ENCODE measurements around the gene PADI4. TPM values are rescaled to one million over a fixed set of nuclear protein-coding genes. Genes with fewer than 3 reads are reported as not detected.

The PADI4 gene
- total and polyA plus RNA-seq, 2 experiments from 2014 or later = 0.45 to 0.52 TPM

DNA sequence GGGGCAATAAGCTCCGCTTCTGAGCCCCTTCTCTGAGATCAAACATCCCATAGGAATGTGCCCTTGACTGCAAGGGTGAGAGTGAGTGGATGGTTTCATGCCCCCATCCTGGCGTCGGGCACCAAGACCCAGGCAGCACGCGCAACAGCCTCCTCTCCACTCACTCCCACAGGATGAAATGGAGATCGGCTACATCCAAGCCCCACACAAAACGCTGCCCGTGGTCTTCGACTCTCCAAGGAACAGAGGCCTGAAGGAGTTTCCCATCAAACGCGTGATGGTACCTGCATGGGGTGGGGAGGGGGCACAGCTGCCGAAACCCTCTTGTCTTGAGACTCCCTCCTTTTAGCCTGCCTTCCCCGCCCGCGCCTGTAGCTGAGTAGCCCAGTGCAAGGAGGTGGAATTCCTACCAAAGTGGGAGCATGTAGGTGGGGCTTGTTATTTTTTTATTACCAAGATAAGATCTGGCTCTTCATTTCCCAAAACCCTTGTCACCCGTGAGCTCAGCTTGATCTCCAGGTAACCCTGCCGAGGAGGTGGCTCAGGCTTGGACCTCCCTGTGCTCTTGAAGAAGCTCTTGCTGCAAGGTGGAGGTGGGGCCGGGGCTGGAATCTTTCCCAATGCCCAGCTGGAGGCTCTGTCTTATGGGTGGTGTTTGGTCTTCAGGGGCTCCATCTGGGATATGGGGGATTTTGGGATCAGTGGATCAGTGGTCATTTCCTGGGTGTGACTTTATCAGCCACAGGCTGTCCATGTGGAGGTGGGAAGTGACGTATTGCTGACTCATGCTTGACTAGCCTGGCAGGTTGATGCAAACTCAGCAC is 40.0 kb downstream of the PADI4 start:
- Histone ChIP-seq H3F3A (replicated peaks; ENCODE audit: low read depth) (no peaks in the 10 kb centered on the region), H3K27me3 (ENCODE audit: insufficient read depth) (no peaks in the 10 kb centered on the region), H3K4me3 (no peak overlapping the region), H3K27ac (ENCODE audit: low read depth) (no peak overlapping the region), H3K4me2 (no peak overlapping the region), H3K9me2 (ENCODE audit: insufficient read depth) (no peaks in the 10 kb centered on the region), H3K36me3 (ENCODE audit: insufficient read depth) (no peaks in the 10 kb centered on the region), H4K20me1 (replicated peaks; ENCODE audit: insufficient read depth) (no peaks in the 10 kb centered on the region), H3K4me1 (ENCODE audit: insufficient read depth) (0 out of 2 replicates have a peak, but pooled peaks cover 3% of the 10 kb centered on the region), H3K79me2 (replicated peaks; ENCODE audit: insufficient read depth) (no peaks in the 10 kb centered on the region), H2AFZ (peak overlapping the region; percentile 91; the same call in 1 of the 2 replicates)
- no peaks in the 10 kb centered on the region for H3K4me1 Mint-ChIP-seq
- no peaks in the 10 kb centered on the region for H3K36me3 Mint-ChIP-seq (ENCODE audit: low read depth)
- TF ChIP-seq CREB1 (CRISPR knock-in tag; IDR thresholded peaks at IDR 0.05; ENCODE audit: low read depth) (no peak), ZNF114 (CRISPR knock-in tag; IDR thresholded peaks at IDR 0.05) (no peak), POLR2AphosphoS5 (IDR thresholded peaks at IDR 0.05; ENCODE audit: low read depth) (no peak), JUNB (IDR thresholded peaks at IDR 0.05; ENCODE audit: unreplicated experiment) (no peak), EZH2phosphoT487 (IDR thresholded peaks at IDR 0.05; ENCODE audit: unreplicated experiment) (no peak)
- TF ChIP-seq, protein P1, sequence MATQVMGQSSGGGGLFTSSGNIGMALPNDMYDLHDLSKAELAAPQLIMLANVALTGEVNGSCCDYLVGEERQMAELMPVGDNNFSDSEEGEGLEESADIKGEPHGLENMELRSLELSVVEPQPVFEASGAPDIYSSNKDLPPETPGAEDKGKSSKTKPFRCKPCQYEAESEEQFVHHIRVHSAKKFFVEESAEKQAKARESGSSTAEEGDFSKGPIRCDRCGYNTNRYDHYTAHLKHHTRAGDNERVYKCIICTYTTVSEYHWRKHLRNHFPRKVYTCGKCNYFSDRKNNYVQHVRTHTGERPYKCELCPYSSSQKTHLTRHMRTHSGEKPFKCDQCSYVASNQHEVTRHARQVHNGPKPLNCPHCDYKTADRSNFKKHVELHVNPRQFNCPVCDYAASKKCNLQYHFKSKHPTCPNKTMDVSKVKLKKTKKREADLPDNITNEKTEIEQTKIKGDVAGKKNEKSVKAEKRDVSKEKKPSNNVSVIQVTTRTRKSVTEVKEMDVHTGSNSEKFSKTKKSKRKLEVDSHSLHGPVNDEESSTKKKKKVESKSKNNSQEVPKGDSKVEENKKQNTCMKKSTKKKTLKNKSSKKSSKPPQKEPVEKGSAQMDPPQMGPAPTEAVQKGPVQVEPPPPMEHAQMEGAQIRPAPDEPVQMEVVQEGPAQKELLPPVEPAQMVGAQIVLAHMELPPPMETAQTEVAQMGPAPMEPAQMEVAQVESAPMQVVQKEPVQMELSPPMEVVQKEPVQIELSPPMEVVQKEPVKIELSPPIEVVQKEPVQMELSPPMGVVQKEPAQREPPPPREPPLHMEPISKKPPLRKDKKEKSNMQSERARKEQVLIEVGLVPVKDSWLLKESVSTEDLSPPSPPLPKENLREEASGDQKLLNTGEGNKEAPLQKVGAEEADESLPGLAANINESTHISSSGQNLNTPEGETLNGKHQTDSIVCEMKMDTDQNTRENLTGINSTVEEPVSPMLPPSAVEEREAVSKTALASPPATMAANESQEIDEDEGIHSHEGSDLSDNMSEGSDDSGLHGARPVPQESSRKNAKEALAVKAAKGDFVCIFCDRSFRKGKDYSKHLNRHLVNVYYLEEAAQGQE (IDR thresholded peaks at IDR 0.05; ENCODE audit: unreplicated experiment) = no peak
- TF ChIP-seq, protein P2, sequence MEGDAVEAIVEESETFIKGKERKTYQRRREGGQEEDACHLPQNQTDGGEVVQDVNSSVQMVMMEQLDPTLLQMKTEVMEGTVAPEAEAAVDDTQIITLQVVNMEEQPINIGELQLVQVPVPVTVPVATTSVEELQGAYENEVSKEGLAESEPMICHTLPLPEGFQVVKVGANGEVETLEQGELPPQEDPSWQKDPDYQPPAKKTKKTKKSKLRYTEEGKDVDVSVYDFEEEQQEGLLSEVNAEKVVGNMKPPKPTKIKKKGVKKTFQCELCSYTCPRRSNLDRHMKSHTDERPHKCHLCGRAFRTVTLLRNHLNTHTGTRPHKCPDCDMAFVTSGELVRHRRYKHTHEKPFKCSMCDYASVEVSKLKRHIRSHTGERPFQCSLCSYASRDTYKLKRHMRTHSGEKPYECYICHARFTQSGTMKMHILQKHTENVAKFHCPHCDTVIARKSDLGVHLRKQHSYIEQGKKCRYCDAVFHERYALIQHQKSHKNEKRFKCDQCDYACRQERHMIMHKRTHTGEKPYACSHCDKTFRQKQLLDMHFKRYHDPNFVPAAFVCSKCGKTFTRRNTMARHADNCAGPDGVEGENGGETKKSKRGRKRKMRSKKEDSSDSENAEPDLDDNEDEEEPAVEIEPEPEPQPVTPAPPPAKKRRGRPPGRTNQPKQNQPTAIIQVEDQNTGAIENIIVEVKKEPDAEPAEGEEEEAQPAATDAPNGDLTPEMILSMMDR (conservative IDR thresholded peaks at IDR 0.05; ENCODE audit: low read depth in 2 of 2) = no peak
- ATAC-seq (no peak), DNase-seq (ENCODE audit: low spot score) (no peak)
- no peak overlapping the region for H3K4me3 Mint-ChIP-seq
- H3K27ac Mint-ChIP-seq = no peak overlapping the region
- peaks cover 10% of the 10 kb centered on the region for H3K27me3 Mint-ChIP-seq (ENCODE audit: insufficient read depth, low read depth, poor library complexity)
- peaks cover 21% of the 10 kb centered on the region for H3K9me3 Mint-ChIP-seq

DNA sequence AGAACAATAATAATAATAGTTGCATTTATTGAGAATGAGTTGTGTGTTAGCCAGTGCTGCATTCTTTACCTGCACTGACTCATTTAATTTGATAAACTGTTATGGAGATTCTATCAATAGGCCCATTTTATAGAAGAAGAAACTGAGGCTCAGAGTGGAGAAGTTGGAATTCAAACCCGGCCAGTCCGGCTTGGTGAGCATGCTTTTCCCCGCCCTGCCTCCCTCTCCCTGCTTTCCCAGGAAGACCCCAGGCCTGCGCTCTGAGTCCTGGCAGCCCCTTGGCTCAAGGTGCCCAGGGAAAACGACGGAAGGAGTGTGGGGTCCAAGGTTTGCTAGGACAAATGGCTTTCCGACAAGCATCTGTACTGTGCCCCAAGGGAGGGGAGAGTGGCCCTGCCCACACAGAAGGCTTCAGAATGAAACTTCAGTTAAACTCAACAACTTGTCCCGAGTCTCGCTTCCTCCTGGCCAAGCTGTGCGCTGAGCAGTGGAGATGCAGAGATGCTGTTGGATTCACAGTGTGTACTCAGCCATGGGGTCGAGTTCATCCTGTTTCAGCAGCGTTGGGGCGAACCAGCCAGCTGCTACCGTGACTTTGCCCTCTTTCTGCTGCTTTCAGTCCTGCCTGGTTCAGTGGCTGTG is 40.7 kb downstream of the PADI4 start:
- peak overlapping the region; percentile 43; the same call in 1 of the 2 replicates for H2AFZ ChIP-seq
- H4K20me1 ChIP-seq (replicated peaks; ENCODE audit: insufficient read depth) = no peaks in the 10 kb centered on the region
- no peaks in the 10 kb centered on the region for H3K4me1 Mint-ChIP-seq
- H3K27me3 ChIP-seq (ENCODE audit: insufficient read depth) = no peaks in the 10 kb centered on the region
- no peak overlapping the region for H3K27ac ChIP-seq (ENCODE audit: low read depth)
- no peak overlapping the region for H3K4me3 ChIP-seq
- H3K4me1 ChIP-seq (ENCODE audit: insufficient read depth) = 0 out of 2 replicates have a peak, but pooled peaks cover 3% of the 10 kb centered on the region
- ATAC-seq (no peak), DNase-seq (ENCODE audit: low spot score) (no peak)
- no peaks in the 10 kb centered on the region for H3K36me3 ChIP-seq (ENCODE audit: insufficient read depth)
- H3F3A ChIP-seq (replicated peaks; ENCODE audit: low read depth) = no peaks in the 10 kb centered on the region
- H3K4me2 ChIP-seq = no peak overlapping the region
- no peaks in the 10 kb centered on the region for H3K79me2 ChIP-seq (replicated peaks; ENCODE audit: insufficient read depth)
- no peak overlapping the region for H3K4me3 Mint-ChIP-seq
- peaks cover 10% of the 10 kb centered on the region for H3K27me3 Mint-ChIP-seq (ENCODE audit: insufficient read depth, low read depth, poor library complexity)
- H3K27ac Mint-ChIP-seq = no peak overlapping the region
- peaks cover 17% of the 10 kb centered on the region for H3K9me3 Mint-ChIP-seq
- no peaks in the 10 kb centered on the region for H3K9me2 ChIP-seq (ENCODE audit: insufficient read depth)
- H3K36me3 Mint-ChIP-seq (ENCODE audit: low read depth) = no peaks in the 10 kb centered on the region
- TF ChIP-seq ZNF114 (CRISPR knock-in tag; IDR thresholded peaks at IDR 0.05) = no peak

Measured in GM23338 (cell line).